Peyer's patch (tissue), 4 donors: ENCODE measurements around the gene IKZF5.

Experiments
- CTCF ChIP-seq, 6 experiments: fragments of 450-650 bp in 4 of 6; fragments of 200-600 bp in 2 of 6; sonication (generic) in 1 of 6; IDR thresholded peaks; one replicate each; pipeline ENCODE4 v1.5.1; 2017 to 2019; ENCODE audit warnings: antibody characterized with exemption in 6 of 6, mild to moderate bottlenecking in 3 of 6, moderate library complexity in 1 of 6
- POLR2A ChIP-seq, 2 donors: fragments of 450-650 bp; IDR thresholded peaks; one replicate each; pipeline ENCODE4 v1.5.1; 2017; ENCODE audit warnings: antibody characterized with exemption in 2 of 2, mild to moderate bottlenecking in 2 of 2, moderate library complexity in 2 of 2

GRCh38 chr10:122999347-122999746 lies 9.2 kb downstream of the IKZF5 start:
- TF ChIP-seq CTCF (IDR thresholded peaks at IDR 0.05) (no peak), POLR2A (IDR thresholded peaks at IDR 0.05) (no peak)
